Measurements from ENCODE around the gene SLC25A47.
"Not testable (repeated sequence)": the region's sequence is repeated elsewhere in the genome, so short reads cannot be mapped to it uniquely, and the experiment has no call there.

The SLC25A47 gene

GRCh38 chr14:100290607-100291304 lies 32.4 kb upstream of the SLC25A47 start:
- DNase-seq = no peak

GRCh38 chr14:100291305-100292075 lies 31.6 kb upstream of the SLC25A47 start:
- DNase-seq = no peak

- DNase-seq = no peak
Observed at GRCh38 chr14:100292301-100292775, 30.8 kb upstream of the SLC25A47 start.

DNA sequence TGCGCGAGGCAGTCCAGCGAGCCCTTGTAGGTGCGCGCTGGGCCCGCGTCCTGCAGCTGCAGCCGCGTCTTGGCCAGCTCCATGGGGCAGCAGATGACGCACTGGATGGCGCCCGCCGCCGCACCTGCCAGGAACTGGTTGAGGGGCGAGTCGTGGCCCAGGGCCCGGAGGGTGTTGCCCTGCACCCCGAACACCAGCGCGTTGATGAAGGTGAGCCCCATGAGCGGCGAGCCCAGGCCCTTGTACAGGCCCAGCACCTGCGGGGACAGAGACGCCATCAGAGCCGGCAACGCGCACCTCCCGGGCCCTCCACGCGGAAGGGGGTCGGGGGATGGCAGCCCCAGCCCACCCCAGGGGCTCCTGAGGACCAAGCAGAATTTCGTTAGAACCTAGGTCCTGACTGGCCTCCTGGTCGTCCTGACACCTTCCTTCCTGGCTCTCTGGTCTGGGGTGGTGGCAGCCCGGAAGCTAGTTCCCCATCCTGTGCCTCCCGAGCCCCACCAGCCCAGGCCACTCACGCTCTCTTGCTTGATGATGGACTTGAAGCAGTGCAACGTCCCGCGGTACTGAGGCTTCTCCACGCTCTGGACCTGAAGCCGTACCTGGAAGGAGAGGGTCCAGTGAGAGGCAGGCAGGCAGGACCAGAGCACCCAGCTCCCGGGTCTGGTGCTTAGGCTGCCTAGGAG lies 30.2 kb upstream of the SLC25A47 start:
- DNase-seq = no peak

- DNase-seq = no peak
Observed at GRCh38 chr14:100293497-100294212, 29.5 kb upstream of the SLC25A47 start.

DNA sequence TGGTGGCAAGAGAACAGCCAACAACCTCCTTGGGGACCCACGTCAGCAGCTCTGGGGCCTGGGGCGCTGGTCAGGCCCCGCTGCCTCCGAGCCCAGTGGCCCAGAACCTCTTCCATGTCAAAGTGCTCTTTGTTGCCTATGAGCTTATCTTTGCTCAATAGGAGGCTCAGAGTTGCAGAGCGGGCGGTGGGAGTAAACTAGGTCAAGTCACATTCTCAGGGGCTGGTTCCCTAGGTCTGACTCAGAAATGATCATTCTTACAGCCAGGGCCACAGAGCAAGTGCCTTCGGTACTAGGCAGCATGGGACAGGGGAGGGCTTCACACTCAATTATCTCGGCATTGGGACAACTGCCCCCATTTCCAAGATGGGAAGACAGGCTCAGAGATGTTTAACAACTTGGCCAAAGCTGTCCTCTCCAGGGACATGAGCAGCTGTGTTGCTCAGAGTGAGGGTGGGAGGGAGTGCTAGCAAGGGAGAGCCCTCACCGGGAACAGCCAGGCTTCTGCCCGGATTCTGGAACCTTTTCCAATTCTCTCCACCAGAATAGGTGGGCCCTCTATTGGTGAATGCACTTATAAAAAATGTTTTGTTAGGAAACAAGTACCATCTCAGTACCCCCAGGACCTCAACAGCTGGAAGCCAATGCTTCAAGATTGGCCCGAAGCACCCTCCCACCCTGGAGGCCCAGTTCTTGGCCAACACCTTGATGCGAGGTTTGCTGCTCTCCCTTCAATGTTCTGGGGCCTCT lies 28.8 kb upstream of the SLC25A47 start:
- no peak for DNase-seq

DNA sequence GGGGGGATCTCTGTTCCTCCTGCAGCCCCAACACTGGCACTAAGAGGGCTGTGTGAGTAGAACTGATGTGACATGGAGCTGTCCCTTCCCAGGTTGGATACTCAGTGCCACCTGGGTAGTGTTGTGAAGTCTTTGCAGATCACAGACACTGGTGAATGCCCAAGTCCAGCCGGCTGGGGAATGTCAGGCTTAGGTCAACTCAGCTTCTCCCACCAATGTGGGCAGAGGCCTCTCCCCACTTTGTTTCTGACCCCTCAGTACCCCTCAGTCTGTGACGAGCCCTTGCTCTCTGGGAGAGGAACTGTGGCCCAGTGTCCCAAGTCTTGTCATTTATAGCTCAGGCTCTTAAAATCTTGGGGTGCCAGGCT lies 28.2 kb upstream of the SLC25A47 start:
- no peak for DNase-seq

DNA sequence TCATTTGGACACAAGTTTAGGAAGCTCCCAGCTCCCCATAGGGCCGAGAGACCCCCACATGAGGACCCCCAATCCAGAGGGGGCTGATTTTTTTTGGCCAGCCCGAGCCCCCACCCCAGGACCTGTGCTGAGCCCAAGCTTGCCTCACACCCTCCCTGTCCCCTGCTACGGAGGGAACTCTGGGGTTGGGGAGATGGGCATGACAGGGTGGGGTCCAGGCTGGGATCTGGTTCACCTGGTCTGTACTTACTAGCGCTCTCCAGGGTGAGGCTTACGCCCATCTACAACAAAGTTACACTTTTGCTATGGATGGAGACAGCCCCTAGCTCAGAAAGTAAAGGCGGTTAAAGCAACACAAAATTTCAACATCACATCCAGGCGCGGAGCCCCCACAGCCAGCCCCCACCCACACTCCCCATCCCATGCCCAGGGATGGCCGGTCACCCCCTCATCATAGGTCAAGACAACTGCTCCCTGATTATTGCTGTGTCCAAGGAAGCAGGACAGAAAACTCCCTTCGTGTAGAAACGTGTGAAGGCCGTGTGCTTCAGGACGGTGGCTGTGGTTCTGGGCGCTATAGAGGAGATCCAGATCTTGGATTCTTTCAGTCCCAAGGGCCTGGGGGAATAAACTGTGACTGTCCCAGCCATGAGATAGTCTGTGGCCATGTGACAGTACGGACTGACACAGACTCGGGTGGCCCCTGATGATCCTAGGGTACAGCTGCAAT lies 27.6 kb upstream of the SLC25A47 start:
- DNase-seq = no peak

DNA sequence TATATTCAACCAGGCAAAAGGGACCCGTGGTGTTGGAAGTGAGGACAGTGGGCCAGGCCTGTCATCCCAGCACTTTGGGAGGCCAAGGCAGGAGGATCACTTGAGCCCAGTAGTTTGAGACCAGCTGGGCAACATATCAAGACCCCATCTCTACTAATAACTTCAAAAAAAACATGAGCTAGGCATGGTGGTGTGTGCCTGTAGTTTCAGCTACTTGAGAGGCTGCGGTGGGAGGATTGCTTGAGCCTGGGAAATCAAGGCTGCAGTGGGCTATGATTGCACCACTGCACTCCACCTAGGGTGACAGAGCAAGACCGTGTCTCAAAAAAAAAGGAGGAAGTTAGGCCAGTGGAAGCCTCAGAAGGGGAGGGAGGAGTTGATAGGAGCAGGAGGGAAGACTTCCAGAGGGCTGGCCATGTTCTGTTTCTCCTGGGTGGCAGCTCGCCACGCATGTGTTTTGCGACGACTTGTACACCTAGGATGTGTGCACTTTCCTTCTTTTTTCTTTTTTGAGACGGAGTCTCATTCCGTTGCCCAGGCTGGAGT lies 27.0 kb upstream of the SLC25A47 start:
- no peak for DNase-seq

GRCh38 chr14:100296729-100297128 lies 26.4 kb upstream of the SLC25A47 start:
- not testable (repeated sequence) for DNase-seq

DNA sequence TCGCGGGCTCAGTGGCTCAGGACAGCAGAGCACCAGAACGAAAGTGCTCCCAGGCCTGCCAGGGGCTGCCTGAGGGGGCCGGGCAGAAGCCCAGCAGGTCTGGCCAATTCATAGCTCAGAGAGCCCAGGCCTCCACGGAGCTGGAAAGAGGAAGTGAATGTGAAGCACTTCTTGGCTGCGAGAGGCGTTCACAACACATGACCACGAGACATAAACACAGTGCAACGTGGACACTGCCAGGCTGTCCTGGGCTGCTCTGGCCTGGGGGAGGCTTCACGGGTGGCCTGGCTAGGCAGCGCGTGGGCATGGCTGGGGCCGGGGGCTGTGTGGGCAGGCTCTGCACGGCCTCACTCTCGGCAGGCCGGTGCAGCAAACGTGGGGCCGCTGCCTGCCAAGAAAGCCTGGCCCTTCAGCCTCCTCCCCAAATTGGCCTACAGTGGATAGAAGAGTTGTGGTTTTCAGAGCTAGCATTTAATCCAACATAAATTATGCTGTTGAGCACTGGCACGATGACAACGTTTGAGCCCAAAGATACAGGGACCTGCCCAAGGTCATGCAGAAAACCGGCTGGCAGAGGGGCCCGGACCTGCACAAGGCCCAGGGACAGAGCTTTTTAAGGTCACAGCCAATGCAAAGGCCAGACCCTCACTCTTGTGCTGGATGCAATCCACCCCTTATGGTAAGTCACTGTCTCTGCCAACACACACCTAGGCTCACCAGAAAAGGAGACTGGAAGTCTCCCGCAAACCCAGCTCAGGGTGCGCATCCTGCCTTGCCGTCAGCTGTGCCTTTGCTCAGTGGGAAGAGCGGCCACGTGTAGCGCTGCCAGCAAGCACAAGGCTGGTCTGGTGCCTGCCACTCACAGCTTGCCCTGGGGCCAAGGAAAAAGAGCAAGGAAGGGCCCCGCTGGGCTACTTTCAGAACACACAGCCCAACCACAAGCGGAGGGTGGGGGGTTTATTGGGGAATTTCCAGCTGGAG lies 25.5 kb upstream of the SLC25A47 start:
- no peak for DNase-seq

- DNase-seq = no peak
Observed at GRCh38 chr14:100298551-100299237, 24.4 kb upstream of the SLC25A47 start.

GRCh38 chr14:100299238-100299560 lies 23.9 kb upstream of the SLC25A47 start:
- DNase-seq = no peak

- no peak for DNase-seq
Observed at GRCh38 chr14:100302616-100303015, 20.5 kb upstream of the SLC25A47 start.

- DNase-seq = no peak
Observed at GRCh38 chr14:100303179-100303578, 20.0 kb upstream of the SLC25A47 start.

DNA sequence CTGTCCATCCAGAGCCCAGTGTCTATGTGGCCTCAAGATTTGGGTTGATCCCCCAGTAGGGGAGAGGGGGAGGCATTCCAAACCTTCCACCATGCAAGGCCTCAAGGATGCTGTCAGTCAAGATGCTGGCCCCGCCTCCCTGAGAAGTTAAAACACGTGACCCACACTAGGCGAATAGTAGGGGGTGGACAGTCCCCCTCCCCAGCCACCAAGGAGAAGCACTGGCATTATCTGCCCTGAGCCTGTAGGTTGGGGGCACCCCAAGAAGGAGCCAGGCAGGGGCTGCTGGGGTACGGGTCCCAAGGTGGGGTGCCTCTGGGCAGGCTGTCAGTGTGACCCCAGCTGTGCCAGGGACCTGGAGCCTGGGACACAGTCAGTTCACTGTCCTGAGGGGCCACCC lies 19.2 kb upstream of the SLC25A47 start:
- no peak for DNase-seq

DNA sequence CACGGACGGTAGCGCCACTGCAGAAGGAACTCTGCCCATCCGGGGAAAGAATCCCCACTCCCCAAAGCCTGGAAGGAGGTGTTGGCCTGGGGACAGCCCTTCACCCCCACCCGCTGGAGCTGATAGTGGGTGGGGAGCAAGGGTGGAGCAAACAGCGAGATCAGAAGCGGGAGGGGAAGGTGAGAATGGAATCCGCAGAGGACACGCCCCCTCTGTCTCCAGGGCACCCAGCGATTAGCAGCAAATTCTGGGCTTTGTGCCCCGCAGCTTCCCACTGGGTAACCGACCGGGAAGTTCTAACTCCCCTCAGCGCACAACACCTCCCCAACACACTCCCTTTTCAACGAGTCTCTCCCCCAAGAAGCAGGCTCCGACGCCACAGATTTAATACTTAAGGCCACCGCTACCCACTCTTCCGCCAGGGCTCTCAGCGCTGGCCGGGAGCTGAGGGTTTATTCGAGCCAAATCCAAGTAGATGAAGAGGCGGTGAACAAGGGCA lies 18.3 kb upstream of the SLC25A47 start:
- DNase-seq = peak; percentile 27

GRCh38 chr14:100305324-100306100 lies 17.6 kb upstream of the SLC25A47 start:
- DNase-seq = peak; percentile 37
